ENCODE measurements around the gene FAM149A. TPM values are rescaled to one million over a fixed set of nuclear protein-coding genes. Genes with fewer than 3 reads are reported as not detected.

The FAM149A gene
- total and polyA plus RNA-seq, 2 experiments from 2014 or later = 10.8 to 13.3 TPM

DNA sequence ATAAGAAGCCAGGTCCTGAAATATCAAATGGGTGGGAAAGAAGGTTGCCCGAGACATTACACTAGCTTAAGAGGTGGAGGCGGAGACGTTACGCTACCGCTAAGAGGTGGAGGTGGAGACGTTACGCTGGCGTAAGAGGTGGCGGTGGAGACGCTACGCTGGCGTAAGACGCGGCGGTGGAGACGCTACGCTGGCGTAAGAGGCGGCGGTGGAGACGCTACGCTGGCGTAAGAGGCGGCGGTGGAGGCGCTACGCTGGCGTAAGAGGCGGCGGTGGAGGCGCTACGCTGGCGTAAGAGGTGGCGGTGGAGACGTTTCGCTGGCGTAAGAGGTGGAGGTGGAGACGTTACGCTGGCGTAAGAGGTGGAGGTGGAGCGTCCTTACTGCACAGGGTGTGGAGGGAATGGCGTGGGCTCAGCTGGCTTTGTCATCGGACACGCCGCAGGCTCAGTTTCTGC lies 99.6 kb downstream of the FAM149A start:
- Mint-ChIP-seq H3K27ac (no peak overlapping the region), H3K4me1 (peaks cover 21% of the 10 kb centered on the region), H3K27me3 (ENCODE audit: insufficient read depth, low read depth, poor library complexity) (no peaks in the 10 kb centered on the region), H3K9me3 (peaks cover 6% of the 10 kb centered on the region; the same call in 2 of the 3 replicates), H3K4me3 (no peak overlapping the region; the same call in 2 of the 3 replicates), H3K36me3 (ENCODE audit: low read depth) (peaks cover 22% of the 10 kb centered on the region)
- Histone ChIP-seq H3K4me2 (peak overlapping the region; percentile 56; the same call in 1 of the 2 replicates), H4K20me1 (replicated peaks; ENCODE audit: insufficient read depth) (no peaks in the 10 kb centered on the region), H3K4me3 (peak overlapping the region; percentile 37; the same call in 1 of the 2 replicates), H2AFZ (peak overlapping the region; percentile 78; the same call in 1 of the 2 replicates), H3K27ac (ENCODE audit: low read depth) (no peak overlapping the region; the same call in 1 of the 2 replicates), H3K4me1 (ENCODE audit: insufficient read depth) (peaks cover 10% of the 10 kb centered on the region; the same call in 1 of the 2 replicates), H3K36me3 (ENCODE audit: insufficient read depth) (no peaks in the 10 kb centered on the region), H3F3A (replicated peaks; ENCODE audit: low read depth) (peaks cover 18% of the 10 kb centered on the region; the same call in 1 of the 2 replicates), H3K27me3 (ENCODE audit: insufficient read depth) (no peaks in the 10 kb centered on the region), H3K9me2 (ENCODE audit: insufficient read depth) (no peaks in the 10 kb centered on the region), H3K79me2 (replicated peaks; ENCODE audit: insufficient read depth) (no peaks in the 10 kb centered on the region)
- peak; percentile 81 for TF ChIP-seq CREB1 (CRISPR knock-in tag; IDR thresholded peaks at IDR 0.05; ENCODE audit: low read depth)
- TF ChIP-seq, protein P1, sequence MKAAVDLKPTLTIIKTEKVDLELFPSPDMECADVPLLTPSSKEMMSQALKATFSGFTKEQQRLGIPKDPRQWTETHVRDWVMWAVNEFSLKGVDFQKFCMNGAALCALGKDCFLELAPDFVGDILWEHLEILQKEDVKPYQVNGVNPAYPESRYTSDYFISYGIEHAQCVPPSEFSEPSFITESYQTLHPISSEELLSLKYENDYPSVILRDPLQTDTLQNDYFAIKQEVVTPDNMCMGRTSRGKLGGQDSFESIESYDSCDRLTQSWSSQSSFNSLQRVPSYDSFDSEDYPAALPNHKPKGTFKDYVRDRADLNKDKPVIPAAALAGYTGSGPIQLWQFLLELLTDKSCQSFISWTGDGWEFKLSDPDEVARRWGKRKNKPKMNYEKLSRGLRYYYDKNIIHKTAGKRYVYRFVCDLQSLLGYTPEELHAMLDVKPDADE (IDR thresholded peaks at IDR 0.05) = no peak
- no peak for TF ChIP-seq NANOG (IDR thresholded peaks at IDR 0.05; ENCODE audit: borderline replicate concordance)
- TF ChIP-seq EZH2 (IDR thresholded peaks at IDR 0.05; ENCODE audit: low read depth, unreplicated experiment) = no peak
- TF ChIP-seq ZNF331 (CRISPR knock-in tag; IDR thresholded peaks at IDR 0.05; ENCODE audit: low read depth) = no peak
- ATAC-seq (peak; percentile 36), DNase-seq (ENCODE audit: low spot score) (peak; percentile 52)

DNA sequence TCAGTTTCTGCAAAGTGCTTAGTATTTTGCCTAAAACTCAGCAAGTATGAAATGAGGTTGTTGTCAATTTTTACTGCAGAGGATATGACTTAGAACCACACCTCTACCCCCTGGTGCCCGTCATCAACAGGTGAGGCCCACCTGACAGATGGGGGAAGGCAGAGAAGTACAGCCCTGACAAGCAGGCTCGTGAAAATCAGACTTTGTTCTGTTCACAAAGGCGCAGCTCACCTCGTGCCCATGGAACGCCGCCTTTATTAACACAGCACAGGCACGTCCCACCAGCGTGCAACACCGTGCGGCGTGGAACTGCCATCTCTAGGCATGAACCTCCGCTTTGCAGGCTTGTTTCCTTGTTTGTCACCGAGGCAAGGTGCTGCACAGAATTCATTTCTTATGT lies 100.2 kb downstream of the FAM149A start:
- no peaks in the 10 kb centered on the region for H4K20me1 ChIP-seq (replicated peaks; ENCODE audit: insufficient read depth)
- H3K9me2 ChIP-seq (ENCODE audit: insufficient read depth) = no peaks in the 10 kb centered on the region
- no peak overlapping the region; the same call in 1 of the 2 replicates for H3K27ac ChIP-seq (ENCODE audit: low read depth)
- peak overlapping the region; percentile 56; the same call in 1 of the 2 replicates for H3K4me2 ChIP-seq
- no peak for TF ChIP-seq ZNF331 (CRISPR knock-in tag; IDR thresholded peaks at IDR 0.05; ENCODE audit: low read depth)
- TF ChIP-seq, protein P2, sequence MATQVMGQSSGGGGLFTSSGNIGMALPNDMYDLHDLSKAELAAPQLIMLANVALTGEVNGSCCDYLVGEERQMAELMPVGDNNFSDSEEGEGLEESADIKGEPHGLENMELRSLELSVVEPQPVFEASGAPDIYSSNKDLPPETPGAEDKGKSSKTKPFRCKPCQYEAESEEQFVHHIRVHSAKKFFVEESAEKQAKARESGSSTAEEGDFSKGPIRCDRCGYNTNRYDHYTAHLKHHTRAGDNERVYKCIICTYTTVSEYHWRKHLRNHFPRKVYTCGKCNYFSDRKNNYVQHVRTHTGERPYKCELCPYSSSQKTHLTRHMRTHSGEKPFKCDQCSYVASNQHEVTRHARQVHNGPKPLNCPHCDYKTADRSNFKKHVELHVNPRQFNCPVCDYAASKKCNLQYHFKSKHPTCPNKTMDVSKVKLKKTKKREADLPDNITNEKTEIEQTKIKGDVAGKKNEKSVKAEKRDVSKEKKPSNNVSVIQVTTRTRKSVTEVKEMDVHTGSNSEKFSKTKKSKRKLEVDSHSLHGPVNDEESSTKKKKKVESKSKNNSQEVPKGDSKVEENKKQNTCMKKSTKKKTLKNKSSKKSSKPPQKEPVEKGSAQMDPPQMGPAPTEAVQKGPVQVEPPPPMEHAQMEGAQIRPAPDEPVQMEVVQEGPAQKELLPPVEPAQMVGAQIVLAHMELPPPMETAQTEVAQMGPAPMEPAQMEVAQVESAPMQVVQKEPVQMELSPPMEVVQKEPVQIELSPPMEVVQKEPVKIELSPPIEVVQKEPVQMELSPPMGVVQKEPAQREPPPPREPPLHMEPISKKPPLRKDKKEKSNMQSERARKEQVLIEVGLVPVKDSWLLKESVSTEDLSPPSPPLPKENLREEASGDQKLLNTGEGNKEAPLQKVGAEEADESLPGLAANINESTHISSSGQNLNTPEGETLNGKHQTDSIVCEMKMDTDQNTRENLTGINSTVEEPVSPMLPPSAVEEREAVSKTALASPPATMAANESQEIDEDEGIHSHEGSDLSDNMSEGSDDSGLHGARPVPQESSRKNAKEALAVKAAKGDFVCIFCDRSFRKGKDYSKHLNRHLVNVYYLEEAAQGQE (IDR thresholded peaks at IDR 0.05; ENCODE audit: unreplicated experiment) = no peak
- TF ChIP-seq CTCF (conservative IDR thresholded peaks at IDR 0.05; ENCODE audit: low read depth in 2 of 2) = no peak
- no peak for TF ChIP-seq NANOG (IDR thresholded peaks at IDR 0.05; ENCODE audit: borderline replicate concordance)
- H3F3A ChIP-seq (replicated peaks; ENCODE audit: low read depth) = peaks cover 18% of the 10 kb centered on the region; the same call in 1 of the 2 replicates
- no peak overlapping the region for H3K4me3 Mint-ChIP-seq
- H3K4me3 ChIP-seq = peak overlapping the region; percentile 37; the same call in 1 of the 2 replicates
- H3K9me3 Mint-ChIP-seq = peaks cover 10% of the 10 kb centered on the region; the same call in 2 of the 3 replicates
- no peaks in the 10 kb centered on the region for H3K27me3 Mint-ChIP-seq (ENCODE audit: insufficient read depth, low read depth, poor library complexity)
- DNase-seq (ENCODE audit: low spot score) = no peak
- no peak for ATAC-seq
- peak overlapping the region; percentile 78; the same call in 1 of the 2 replicates for H2AFZ ChIP-seq
- H3K79me2 ChIP-seq (replicated peaks; ENCODE audit: insufficient read depth) = no peaks in the 10 kb centered on the region
- H3K36me3 ChIP-seq (ENCODE audit: insufficient read depth) = no peaks in the 10 kb centered on the region
- H3K27me3 ChIP-seq (ENCODE audit: insufficient read depth) = no peaks in the 10 kb centered on the region
- peaks cover 21% of the 10 kb centered on the region for H3K4me1 Mint-ChIP-seq
- H3K36me3 Mint-ChIP-seq (ENCODE audit: low read depth) = peaks cover 27% of the 10 kb centered on the region
- peaks cover 10% of the 10 kb centered on the region; the same call in 1 of the 2 replicates for H3K4me1 ChIP-seq (ENCODE audit: insufficient read depth)
- H3K27ac Mint-ChIP-seq = no peak overlapping the region
